H9 (cell line): Measurements from ENCODE around the gene HADH. TPM values are rescaled to one million over a fixed set of nuclear protein-coding genes. Genes with fewer than 3 reads are reported as not detected.

ENCODE experiments used
- DNase-seq: peaks from one replicate; pipeline ENCODE4 v3.0.0-alpha.2; 2017
- H2AFZ ChIP-seq: one replicate; pipeline ENCODE4 v1.6.1; 2013; ENCODE audit warnings: mild to moderate bottlenecking, low read length, control low read depth, moderate library complexity
- H2AK5ac ChIP-seq: 2 replicates; pipeline ENCODE4 v1.6.1; 2013; ENCODE audit warnings: low read length, control low read depth, mixed read lengths; ENCODE audit not compliant: insufficient read length
- H2BK120ac ChIP-seq: one replicate; pipeline ENCODE4 v1.6.1; 2013; ENCODE audit warnings: low read depth, mild to moderate bottlenecking, low read length, control low read depth, inconsistent platforms; ENCODE audit not compliant: poor library complexity, severe bottlenecking
- H2BK12ac ChIP-seq: 2 replicates; pipeline ENCODE4 v1.6.1; 2013; ENCODE audit warnings: low read length, control low read depth, mixed read lengths, low read depth; ENCODE audit not compliant: insufficient read length
- H2BK15ac ChIP-seq: 2 replicates; pipeline ENCODE4 v1.6.1; 2013; ENCODE audit warnings: low read depth, low read length, control low read depth
- H2BK20ac ChIP-seq: one replicate; pipeline ENCODE4 v1.6.1; 2013; ENCODE audit warnings: low read depth, mild to moderate bottlenecking, low read length, control low read depth, inconsistent platforms; ENCODE audit not compliant: poor library complexity, severe bottlenecking
- H2BK5ac ChIP-seq: 2 replicates; pipeline ENCODE4 v1.6.1; 2013; ENCODE audit warnings: low read length, control low read depth, mixed read lengths; ENCODE audit not compliant: insufficient read length
- H3K14ac ChIP-seq: 2 replicates; pipeline ENCODE4 v1.6.1; 2013; ENCODE audit warnings: low read length, control low read depth; ENCODE audit not compliant: insufficient read depth
- H3K18ac ChIP-seq: 2 replicates; pipeline ENCODE4 v1.6.1; 2013; ENCODE audit warnings: low read depth, mild to moderate bottlenecking, mixed read lengths, low read length, control low read depth; ENCODE audit not compliant: insufficient read length
- H3K23ac ChIP-seq: 2 replicates; pipeline ENCODE4 v1.6.1; 2013; ENCODE audit warnings: low read length, control low read depth, mixed read lengths, low read depth; ENCODE audit not compliant: insufficient read length
- H3K23me2 ChIP-seq: 2 replicates; pipeline ENCODE4 v1.6.1; 2013; ENCODE audit warnings: low read depth, mild to moderate bottlenecking, mixed read lengths, low read length, control low read depth; ENCODE audit not compliant: insufficient read length, poor library complexity, severe bottlenecking
- H3K27ac ChIP-seq: 2 replicates; pipeline ENCODE4 v1.5.1; 2013; ENCODE audit warnings: low read length, control low read depth, mixed read lengths, low read depth; ENCODE audit not compliant: insufficient read length
- H3K27me3 ChIP-seq: 2 replicates; pipeline ENCODE4 v1.6.1; 2013; ENCODE audit warnings: low read length, control low read depth, inconsistent platforms; ENCODE audit not compliant: insufficient read depth
- H3K4ac ChIP-seq: 2 replicates; pipeline ENCODE4 v1.6.1; 2013; ENCODE audit warnings: low read depth, mild to moderate bottlenecking, control low read depth, inconsistent platforms, low read length, moderate library complexity
- H3K4me1 ChIP-seq: 2 replicates; pipeline ENCODE4 v1.6.1; 2013; ENCODE audit warnings: low read length, control low read depth, inconsistent platforms; ENCODE audit not compliant: insufficient read depth
- H3K4me2 ChIP-seq: 2 replicates; pipeline ENCODE4 v1.6.1; 2013; ENCODE audit warnings: low read length, control low read depth, mixed read lengths; ENCODE audit not compliant: insufficient read length, insufficient read depth
- H3K56ac ChIP-seq: 2 replicates; pipeline ENCODE4 v1.6.1; 2013; ENCODE audit warnings: low read depth, mild to moderate bottlenecking, mixed read lengths, low read length, control low read depth; ENCODE audit not compliant: insufficient read length
- H3K79me1 ChIP-seq: 2 replicates; pipeline ENCODE4 v1.6.1; 2013; ENCODE audit warnings: low read depth, mild to moderate bottlenecking, moderate library complexity, low read length, control low read depth, inconsistent platforms; ENCODE audit not compliant: insufficient read depth, poor library complexity, severe bottlenecking
- H3K79me2 ChIP-seq: 2 replicates; pipeline ENCODE4 v1.6.1; 2013; ENCODE audit warnings: low read length, control low read depth, inconsistent platforms; ENCODE audit not compliant: insufficient read depth
- H3K9ac ChIP-seq: 2 replicates; pipeline ENCODE4 v1.6.1; 2013; ENCODE audit warnings: low read length, control low read depth, mixed read lengths; ENCODE audit not compliant: insufficient read length; ENCODE audit errors: extremely low read depth
- H3K9me3 ChIP-seq: one replicate; pipeline ENCODE4 v1.6.1; 2013; ENCODE audit warnings: low read depth, low read length, inconsistent platforms; ENCODE audit not compliant: control insufficient read depth
- H3T11ph ChIP-seq: one replicate; pipeline ENCODE4 v1.6.1; 2013; ENCODE audit warnings: mild to moderate bottlenecking, low read length, control low read depth, inconsistent platforms
- H4K20me1 ChIP-seq: one replicate; pipeline ENCODE4 v1.6.1; 2013; ENCODE audit not compliant: control insufficient read depth, insufficient read length, insufficient read depth
- H4K5ac ChIP-seq: 2 replicates; pipeline ENCODE4 v1.6.1; 2013; ENCODE audit warnings: low read depth, mild to moderate bottlenecking, mixed read lengths, low read length, control low read depth; ENCODE audit not compliant: insufficient read length
- H4K8ac ChIP-seq: replicated peaks from 2 replicates; pipeline ENCODE4 v1.6.1; 2013; ENCODE audit warnings: low read length, control low read depth, mixed read lengths, low read depth; ENCODE audit not compliant: insufficient read length
- H4K91ac ChIP-seq: 2 replicates; pipeline ENCODE4 v1.6.1; 2013; ENCODE audit warnings: low read depth, mild to moderate bottlenecking, moderate library complexity, mixed read lengths, low read length, control low read depth; ENCODE audit not compliant: insufficient read length
- H3K27ac Mint-ChIP-seq, 3 experiments: 2 replicates in 2 of 3; 3 replicates in 1 of 3; pipeline ENCODE4 v1.8.0; 2020 to 2021; ENCODE audit warnings: mixed read lengths in 3 of 3, mild to moderate bottlenecking in 1 of 3, moderate library complexity in 1 of 3
- H3K27me3 Mint-ChIP-seq: 2 replicates; pipeline ENCODE4 v1.8.0; 2021; ENCODE audit warnings: low read depth, mild to moderate bottlenecking, moderate library complexity, mixed read lengths
- H3K36me3 Mint-ChIP-seq, 3 experiments: 2 replicates in 2 of 3; 3 replicates in 1 of 3; pipeline ENCODE4 v1.8.0; 2020 to 2021; ENCODE audit warnings: low read depth in 3 of 3, mixed read lengths in 3 of 3; ENCODE audit not compliant: insufficient read depth in 1 of 3
- H3K4me1 Mint-ChIP-seq, 2 experiments: 2 replicates each; pipeline ENCODE4 v1.8.0; 2020; ENCODE audit warnings: mixed read lengths in 2 of 2
- H3K4me3 Mint-ChIP-seq, 2 experiments: 2 replicates in 1 of 2; 3 replicates in 1 of 2; pipeline ENCODE4 v1.8.0; 2020 to 2021; ENCODE audit warnings: mild to moderate bottlenecking in 2 of 2, mixed read lengths in 2 of 2, moderate library complexity in 1 of 2
- H3K9me3 Mint-ChIP-seq, 2 experiments: 2 replicates in 1 of 2; 3 replicates in 1 of 2; pipeline ENCODE4 v1.8.0; 2020; ENCODE audit warnings: mild to moderate bottlenecking in 2 of 2, mixed read lengths in 2 of 2, moderate library complexity in 1 of 2
- CTCF ChIP-seq: fragments of 200-600 bp; sonication (generic); conservative IDR thresholded peaks from 3 replicates; pipeline ENCODE4 v1.8.0; 2021; ENCODE audit warnings: antibody characterized with exemption, mild to moderate bottlenecking
- WGBS: extraction: QIAGEN DNeasy Blood & Tissue Kit; methylation state at CpG from one replicate; pipeline ENCODE4 v1.1.7; 2013; ENCODE audit warnings: missing lambda C conversion rate, low lambda C conversion rate, mixed read lengths; ENCODE audit not compliant: insufficient read length; ENCODE audit errors: extremely low coverage; 5-methylcytosine and 5-hydroxymethylcytosine counted together
- total RNA-seq: library from RNA; stranded (reverse); gene quantifications from 2 replicates; pipeline ENCODE4 v1.2.1, GENCODE V29; 2021

The HADH gene
- total RNA-seq, 1 experiment from 2014 or later: 44.4 TPM

- no peak for TF ChIP-seq CTCF
- Histone ChIP-seq H2BK120ac (no peak overlapping the region), H2AFZ (no peak overlapping the region), H3K79me2 (no peaks in the 10 kb centered on the region), H4K8ac (no peak overlapping the region), H3K23ac (no peak overlapping the region), H3K14ac (no peak overlapping the region), H3K27me3 (no peaks in the 10 kb centered on the region; the same call in 1 of the 2 replicates), H3K23me2 (no peaks in the 10 kb centered on the region), H3K9me3 (no peaks in the 10 kb centered on the region), H4K5ac (no peak overlapping the region), H3T11ph (no peak overlapping the region), H3K18ac (no peak overlapping the region), H3K56ac (no peak overlapping the region), H2BK5ac (no peak overlapping the region), H3K4me1 (no peaks in the 10 kb centered on the region; the same call in 1 of the 2 replicates), H3K4ac (no peak overlapping the region), H3K79me1 (no peaks in the 10 kb centered on the region), H4K20me1 (no peaks in the 10 kb centered on the region), H2BK12ac (no peak overlapping the region), H4K91ac (no peak overlapping the region), H3K4me2 (no peak overlapping the region), H2BK15ac (no peak overlapping the region), H2BK20ac (no peak overlapping the region), H2AK5ac (no peak overlapping the region), H3K9ac (no peak overlapping the region), H3K27ac (no peak overlapping the region)
- no peak for DNase-seq
- no peak overlapping the region for H3K27ac Mint-ChIP-seq
- peaks cover 28% of the 10 kb centered on the region for H3K27me3 Mint-ChIP-seq
- WGBS: no CpG with 5 or more reads among the region's 3 CpGs
- no peaks in the 10 kb centered on the region for H3K9me3 Mint-ChIP-seq
- no peak overlapping the region for H3K4me3 Mint-ChIP-seq
- H3K4me1 Mint-ChIP-seq: peaks cover 2 to 9% of the 10 kb centered on the region in 2 experiments
- no peaks in the 10 kb centered on the region for H3K36me3 Mint-ChIP-seq
Measured at GRCh38 chr4:108055787-108056186, 66.1 kb downstream of the HADH start.
